ENCODE measurements around the gene HSPB9.

DNA sequence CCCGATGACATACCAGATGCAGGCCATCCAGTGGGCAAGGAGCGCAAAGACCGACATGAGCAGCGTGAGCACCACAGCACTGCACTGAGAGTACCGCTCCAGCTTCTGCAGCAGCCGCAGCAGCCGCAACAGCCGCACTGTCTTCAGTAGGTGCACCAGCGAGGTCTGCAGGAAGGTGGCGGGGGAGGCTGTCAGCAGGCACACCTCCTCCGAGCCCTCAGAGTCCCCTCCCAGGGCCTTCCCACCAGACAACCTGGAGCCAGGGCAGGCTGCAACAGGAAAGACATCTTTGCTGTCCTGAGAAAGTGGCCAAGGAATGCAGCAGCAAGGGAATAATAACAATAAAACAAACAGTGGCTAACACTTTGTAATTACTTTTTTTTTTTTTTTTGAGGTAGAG, 49.2 kb downstream of the HSPB9 start:
- TF ChIP-seq REST (IDR thresholded peaks at IDR 0.05; ENCODE audit: low read depth) (no peak), EP300 (IDR thresholded peaks at IDR 0.05; ENCODE audit: borderline replicate concordance) (no peak), TAF1 (IDR thresholded peaks at IDR 0.05; ENCODE audit: low read depth) (no peak), NFIC (IDR thresholded peaks at IDR 0.05) (no peak), CEBPB (IDR thresholded peaks at IDR 0.05) (no peak), TEAD4 (IDR thresholded peaks at IDR 0.05) (no peak), YY1 (IDR thresholded peaks at IDR 0.05; ENCODE audit: low read depth) (no peak), USF1 (IDR thresholded peaks at IDR 0.05) (no peak)

Measured in Ishikawa (cell line).